Activated CD8-positive, alpha-beta memory T cell treated with anti-CD3 and anti-CD28 coated beads, Interleukin-2, amount 50 U/mL, for 1 hour (primary cell): ENCODE measurements around the gene FOXO1.
"Not testable (repeated sequence)": the region's sequence is repeated elsewhere in the genome, so short reads cannot be mapped to it uniquely, and the experiment has no call there.

Experiments used
- DNase-seq: peaks from one replicate; pipeline ENCODE4 v3.0.0-alpha.2; 2020; ENCODE audit errors: extremely low read depth

The FOXO1 gene

DNA sequence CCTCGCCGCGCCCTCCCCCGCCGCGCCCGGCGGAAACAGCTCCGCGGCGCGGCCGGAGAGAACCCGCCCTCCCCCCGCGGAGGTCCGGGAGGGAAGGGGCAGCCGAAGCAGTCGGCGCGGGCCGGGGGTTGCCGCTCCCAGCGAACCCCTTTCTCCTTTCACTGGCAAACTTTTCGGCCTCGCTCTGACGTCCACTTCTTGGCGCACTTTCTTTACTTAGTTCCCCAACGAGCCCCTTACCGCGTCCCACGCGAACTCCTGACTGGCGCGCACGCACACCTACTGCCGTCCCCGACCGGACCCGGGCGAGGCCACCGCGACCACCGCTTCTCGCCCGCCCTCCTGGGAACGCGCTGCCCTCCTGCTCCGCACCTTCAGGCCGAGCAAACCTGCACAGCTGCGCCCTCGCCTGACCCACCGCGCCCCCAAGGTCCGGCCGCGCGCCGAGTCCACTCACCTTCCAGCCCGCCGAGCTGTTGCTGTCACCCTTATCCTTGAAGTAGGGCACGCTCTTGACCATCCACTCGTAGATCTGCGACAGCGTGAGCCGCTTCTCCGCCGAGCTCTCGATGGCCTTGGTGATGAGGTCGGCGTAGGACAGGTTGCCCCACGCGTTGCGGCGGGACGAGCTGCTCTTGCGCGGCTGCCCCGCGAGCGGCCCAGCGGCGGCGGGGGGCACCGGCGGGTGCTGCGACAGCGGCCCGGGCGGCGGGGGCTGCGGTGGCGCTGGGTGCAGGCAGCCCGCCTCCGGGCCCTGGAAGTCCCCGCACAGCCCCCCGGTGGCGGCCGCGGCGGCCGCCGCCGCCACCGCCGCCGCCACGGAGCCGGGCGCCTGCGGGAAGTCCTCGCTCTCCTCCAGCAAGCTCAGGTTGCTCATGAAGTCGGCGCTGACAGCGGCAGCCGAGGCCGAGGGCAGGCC is 1.1 kb downstream of the FOXO1 start:
- DNase-seq, result no peak

DNA sequence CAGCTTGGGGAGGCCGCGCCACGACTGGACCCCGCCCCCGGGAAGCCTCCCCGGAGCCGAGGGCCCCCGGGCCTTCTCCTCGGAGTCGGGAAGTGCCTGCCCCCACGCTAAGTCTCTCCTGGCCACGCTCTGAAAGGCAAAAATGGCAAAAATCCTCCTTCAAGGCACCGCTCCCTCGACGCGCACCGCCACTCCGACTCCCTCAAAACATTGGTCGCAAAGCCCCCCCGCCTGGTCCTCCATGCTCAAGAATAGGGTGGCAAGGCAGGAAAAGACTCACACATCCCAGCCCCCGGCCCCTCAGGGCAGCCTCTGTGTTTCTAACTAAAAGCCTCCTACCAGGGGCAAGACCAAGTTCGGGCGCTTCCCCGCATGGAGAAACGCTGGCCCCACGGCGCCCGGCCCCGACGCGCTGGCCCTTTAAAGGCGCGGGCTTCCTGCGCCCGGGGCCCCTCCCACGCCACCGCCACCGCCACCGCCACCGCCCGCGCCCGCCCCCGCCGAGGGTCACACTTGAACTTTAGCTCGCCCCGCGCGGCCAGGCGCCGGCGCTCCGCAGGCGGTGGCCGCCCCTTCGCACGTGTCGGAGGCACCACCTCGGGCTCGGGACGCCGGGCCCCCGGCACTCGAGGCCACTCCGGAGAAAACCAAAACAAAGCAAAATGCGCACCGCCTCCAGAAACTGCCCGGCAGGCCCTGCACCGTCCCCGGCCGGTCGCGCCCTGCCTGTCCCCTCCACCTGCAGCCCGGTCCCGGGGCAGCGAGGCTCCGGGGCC is 1.9 kb downstream of the FOXO1 start:
- DNase-seq, result no peak

DNA sequence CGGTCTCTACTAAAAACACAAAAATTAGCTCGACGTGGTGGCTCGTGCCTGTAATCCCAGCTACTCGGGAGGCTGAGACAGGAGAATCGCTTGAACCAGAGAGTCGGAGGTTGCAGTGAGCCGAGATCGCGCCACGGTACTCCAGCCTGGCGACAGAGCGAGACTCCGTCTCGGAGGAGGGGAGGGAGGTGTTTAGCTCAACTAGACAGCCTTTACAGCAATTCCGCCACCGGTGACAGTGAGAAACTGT is 2.4 kb downstream of the FOXO1 start:
- DNase-seq, result not testable (repeated sequence)

DNA sequence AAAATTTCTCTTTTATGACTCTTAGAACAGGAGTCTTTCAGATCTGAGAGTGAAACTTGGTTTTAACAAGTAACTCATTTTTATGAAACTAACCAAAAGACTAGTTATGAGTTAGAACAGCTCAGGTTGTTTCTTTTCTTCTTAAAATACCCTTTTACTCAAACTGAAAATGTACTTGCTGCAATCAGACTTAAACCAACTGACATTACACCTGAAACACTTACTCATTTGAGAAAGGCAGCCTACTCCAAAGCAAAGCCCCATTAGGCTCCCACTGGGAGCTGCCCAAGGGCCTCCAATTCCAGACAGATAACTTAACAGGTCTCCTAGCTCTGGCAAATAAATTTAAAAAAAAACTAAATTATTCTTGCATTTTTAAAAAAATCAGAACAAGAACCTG is 3.6 kb downstream of the FOXO1 start:
- no peak for DNase-seq

DNA sequence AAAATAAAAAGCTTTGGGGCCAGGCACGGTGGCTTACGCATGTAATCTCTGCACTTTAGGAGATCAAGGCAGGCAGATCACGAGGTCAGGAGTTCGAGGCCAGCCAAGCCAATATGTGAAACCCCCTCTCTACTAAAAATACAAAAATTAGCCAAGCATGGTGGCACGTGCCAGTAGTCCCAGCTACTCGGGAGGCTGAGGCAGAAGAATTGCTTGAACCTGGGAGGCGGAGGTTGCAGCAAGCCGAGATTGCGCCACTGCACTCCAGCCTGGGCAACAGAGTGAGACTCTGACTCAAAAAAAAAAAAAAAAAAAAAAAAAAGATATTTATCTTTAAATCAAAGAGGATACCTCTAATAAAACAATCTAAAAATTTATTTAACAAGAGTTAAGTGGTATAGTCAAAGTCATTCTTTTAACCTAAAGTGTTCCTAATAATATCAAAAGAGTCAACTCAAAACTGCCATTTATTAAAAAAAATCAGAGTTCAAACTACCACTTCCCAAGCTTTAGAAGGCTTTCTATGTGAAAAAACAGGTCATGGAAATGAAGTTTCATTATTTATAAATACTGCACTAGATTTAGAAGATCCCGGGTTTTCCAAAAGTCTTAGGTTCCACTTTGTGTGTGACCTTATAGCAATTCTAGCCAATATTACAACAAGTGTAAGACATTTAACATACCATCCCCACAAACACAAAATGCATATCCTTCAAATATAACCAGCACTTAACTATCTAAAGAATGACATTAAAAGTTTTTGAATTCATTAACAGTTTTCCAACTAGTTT is 4.4 kb downstream of the FOXO1 start:
- DNase-seq, result no peak

DNA sequence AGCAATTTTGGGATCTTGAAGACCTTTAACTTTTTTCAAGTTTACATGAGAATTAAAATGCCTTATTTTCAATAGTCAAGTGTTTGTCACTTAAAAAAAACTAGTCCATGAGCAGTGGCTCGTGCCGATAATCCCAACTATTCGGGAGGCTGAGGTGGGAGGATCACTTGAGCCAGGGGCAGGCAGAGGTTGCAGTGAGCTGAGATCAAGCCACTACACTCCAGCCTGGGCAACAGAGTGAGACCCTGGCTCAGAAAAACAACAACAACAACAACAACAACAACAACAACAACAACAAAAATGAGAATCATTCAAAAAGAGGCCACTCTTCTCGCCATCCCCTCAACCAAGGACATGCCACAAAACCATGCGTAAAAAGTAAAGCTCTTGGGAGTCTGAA is 5.7 kb downstream of the FOXO1 start:
- no peak for DNase-seq

DNA sequence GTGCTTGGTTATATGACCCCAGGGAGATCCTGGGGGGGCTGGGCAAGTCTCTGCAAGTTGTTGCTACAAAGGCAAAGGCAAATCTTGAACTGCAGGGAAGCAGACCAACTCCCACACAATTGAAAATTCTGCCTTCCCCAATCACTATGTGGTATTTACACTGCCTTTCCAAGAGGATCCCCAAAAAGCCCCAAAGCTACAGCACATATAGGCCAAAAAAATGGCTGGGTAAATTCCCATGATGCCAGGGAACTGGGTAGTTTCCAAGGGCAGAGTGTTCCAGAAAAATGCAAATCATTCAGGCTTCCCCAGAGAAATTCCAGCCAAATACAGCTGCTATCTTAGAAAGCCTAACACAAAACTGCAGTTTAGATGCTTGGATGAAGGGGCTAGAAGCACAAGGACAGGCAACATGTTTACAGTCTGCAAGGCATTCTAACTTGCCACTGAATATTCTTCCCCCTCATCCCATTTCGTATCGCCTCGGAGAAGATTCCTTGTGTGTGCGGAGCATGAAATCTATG is 6.2 kb downstream of the FOXO1 start:
- no peak for DNase-seq

DNA sequence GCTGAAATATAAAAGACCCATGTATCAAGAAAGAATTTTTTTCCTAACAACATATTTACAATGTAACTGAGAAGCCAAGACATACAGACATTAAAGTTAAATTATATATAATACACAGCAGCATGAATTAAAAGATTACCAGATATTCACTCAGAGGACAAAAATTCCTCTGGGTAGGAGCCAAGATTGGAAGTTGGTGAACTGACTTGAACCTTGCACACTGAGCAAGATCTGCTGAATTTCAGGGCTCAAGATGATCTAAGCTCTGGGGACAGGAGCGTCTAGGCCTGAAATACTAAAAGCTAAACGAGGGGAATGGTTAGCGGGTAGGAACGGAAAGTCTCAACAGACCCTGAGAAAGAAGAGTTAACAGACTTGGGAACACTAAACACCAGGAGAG is 8.5 kb downstream of the FOXO1 start:
- DNase-seq, result no peak

DNA sequence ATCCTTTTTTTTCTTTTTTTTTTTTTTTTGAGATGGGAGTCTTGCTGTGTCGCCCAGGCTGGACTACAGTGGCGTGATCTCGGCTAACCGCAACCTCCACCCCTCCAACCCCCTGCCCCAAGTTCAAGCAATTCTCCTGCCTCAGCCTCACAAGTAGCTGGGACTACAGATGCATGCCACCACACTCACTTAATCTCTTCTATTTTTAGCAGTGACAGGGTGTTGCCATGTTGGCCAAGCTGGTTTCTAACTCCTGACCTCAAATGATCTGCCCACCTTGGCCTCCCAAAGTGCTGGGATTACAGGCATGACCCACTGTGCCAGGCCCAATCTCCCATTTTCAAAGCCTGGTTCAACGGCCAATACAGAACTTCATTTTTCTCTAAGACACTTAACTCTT is 9.1 kb downstream of the FOXO1 start:
- DNase-seq, result no peak

DNA sequence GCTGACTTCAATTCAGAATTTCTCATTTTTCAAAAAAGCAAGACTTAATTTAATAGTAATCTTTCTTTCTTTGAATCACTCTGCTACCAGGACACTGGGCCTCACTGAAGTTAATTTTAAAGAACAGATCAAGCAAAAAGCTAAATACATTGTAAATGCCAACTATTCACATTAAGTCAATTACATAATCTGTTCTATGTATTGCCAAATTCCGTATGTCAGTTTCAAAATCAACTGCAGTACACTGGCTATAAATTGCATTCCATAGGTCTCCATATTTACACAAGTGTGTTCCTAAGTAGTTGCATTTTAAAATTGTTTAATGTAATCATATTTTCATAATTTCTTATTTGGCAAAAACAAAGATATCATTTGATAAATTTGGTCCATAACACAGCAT is 10.1 kb downstream of the FOXO1 start:
- no peak for DNase-seq

DNA sequence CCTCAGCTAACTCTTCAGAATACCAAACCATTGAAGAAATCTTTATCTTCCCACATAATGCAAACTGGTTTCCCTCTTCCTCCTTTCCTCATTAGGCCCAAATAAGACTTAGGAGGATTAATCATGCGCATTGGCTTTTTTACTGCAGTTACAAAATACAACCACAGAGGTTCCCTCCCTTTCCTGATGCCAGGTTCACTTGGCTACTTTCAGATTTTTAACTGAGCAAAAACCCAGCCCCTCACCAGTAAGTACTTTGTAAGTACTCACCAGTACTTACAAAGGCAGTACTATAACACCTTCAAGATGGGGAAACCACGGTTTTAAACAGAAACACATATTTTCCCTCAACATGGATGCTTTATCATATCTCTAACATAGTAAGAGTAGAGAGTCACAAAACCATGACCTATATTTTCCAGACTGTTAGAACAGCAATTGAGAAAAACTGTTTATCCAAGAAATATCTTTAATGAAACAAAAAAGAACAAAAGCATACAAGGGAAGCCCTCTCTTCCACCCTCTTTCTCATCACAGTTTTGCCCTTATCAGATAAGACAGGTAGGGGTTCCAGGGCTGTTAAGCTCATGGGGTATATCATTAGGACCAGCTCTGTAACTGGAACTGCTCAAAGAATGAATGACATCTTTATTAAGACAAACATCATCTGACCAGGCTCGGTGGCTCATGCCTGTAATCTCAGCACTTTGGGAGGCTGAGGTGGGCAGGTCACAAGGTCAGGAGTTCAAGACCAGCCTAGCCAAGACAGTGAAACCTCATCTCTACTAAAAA is 12.7 kb downstream of the FOXO1 start:
- no peak for DNase-seq

DNA sequence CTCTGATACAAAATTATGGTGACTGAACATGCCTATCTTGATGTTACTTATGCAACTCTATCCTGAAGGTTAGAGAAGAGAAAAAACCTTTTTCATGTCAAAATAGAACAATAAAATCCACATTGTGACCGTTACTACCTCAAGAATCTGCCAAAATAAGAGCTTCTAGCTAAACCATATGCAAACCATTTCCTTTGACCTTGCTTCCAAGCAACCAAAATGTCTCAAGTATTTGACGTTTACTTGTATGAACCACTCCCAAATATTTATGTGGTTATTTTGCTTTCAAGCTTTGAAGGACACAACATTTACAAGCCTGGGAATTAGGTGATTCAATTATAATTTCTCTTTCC is 13.9 kb downstream of the FOXO1 start:
- no peak for DNase-seq

DNA sequence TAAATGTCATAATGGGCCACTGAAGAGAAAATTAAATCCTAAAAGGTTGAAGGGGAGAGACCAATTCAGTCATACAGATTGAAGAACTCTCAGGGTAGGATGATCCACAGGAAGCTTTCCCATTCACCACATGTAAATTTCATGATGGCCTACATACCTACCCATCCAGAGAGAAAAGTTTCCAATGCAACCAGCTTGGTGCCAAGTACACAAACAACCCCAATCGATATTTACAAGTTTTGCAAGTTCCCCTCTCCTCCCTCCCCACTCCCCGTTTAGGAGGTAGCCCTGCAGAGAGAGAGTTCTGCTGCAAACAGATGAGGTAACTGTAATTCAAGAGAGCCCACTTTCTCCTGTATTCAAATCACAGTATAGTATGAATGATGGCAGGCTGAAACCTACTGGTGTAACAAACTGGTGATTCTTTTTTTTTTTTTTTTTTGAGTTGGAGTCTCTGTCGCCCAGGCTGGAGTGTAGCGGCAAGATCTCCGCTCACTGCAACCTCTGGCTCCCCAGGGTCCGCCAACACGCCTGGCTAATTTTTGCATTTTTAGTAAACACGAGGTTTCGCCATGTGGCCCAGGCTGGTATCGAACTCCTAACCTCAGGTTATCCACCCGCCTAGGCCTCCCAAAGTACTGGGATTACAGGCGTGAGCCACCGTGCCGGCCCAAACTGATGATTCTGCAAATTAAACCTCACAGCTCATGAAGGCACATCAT is 14.4 kb downstream of the FOXO1 start:
- DNase-seq, result no peak

DNA sequence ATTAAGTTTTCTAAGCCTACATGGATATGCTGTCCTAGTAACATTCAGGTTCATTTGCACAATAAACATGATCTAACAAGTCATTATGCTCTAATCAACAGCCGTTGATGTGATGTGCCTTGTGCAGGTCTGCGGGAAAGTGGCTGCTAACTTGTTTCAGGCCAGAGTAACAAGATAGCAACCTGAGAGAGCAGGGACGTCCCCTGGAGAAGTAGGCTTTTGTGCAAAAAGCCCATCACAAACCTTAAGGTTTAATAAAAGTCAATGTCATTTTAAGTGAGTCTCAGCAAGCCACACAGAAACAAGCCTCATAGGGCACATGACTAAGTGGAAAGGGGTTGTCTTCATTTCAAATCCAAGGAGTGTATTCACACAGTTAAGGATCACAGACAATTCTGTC is 17.6 kb downstream of the FOXO1 start:
- no peak for DNase-seq

DNA sequence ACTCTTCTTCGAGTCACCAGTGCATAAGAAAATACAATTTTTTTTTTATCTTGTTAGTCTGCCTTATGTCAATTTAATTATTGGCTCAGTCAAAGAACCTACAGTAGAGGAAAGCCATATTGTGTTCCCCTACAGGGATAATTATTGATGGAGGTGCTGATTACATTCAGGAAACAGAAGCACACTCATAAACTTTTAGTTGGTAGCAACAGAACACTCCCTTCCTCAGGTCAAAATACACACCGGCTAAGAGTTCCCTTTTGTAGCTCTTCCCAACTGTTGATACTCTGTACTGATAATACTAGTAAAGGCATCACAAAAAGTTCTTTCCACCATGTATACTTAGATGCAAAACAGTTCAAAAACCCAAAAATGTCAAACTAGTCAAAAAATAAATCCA is 18.4 kb downstream of the FOXO1 start:
- no peak for DNase-seq

DNA sequence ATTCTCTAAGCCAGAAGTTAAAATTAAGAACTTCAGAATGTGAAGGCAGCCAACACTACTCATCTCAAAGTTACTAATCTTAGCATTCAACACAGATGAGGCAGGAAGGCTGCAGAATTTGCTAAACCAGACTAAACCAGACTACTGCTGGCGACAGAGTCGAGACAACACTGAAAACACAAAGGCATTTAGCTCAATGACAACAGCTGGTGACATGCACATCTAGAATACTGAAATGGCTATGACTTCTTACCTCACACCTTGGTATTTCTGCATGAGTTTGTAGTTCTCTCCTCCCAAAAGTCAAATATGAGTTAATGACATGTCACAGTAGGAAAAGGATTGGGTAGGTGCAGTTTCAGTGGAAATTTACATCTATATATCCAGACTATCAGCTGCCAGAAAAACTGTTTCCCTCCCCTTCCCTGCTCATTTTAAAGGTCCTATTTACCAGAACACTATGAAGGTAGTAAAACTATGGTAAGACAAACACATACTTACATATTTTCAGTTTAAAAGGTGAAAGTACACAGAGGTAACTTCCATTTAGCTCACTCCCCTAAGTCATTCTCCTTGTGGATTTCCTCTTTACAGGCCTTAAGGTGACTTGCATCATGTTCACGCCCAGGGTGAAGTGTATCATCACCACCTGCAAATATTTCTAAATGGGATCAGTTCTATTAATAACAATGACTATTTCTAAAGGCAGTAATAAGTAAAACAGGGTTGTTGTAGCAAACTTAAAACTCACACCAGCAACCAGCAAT is 21.4 kb downstream of the FOXO1 start:
- DNase-seq, result no peak

DNA sequence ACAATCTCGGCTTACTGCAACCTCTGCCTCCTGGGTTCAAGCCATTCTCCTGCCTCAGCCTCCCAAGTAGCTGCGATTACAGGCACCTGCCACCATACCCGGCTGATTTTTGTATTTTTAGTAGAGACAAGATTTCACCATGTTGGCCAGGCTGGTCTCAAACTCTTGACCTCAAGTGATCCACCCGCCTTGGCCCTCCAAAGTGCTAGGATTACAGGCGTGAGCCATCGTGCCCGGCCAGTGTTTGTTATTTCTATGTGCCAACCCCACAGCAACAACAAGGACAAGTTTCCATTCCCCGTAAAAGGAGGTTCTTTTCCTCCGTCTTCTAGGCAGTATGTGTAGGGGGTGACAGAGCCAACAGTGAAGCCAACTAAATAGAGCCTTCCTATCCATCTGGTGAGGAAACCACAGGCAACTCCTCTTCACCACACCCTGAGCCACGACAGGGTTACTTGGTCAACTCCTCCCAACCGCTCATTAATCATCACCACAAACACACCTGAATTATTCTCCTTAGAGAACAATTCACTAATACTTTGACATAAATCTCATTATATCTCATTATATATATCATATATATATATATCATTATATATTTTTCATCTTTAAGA is 25.5 kb downstream of the FOXO1 start:
- no peak for DNase-seq

DNA sequence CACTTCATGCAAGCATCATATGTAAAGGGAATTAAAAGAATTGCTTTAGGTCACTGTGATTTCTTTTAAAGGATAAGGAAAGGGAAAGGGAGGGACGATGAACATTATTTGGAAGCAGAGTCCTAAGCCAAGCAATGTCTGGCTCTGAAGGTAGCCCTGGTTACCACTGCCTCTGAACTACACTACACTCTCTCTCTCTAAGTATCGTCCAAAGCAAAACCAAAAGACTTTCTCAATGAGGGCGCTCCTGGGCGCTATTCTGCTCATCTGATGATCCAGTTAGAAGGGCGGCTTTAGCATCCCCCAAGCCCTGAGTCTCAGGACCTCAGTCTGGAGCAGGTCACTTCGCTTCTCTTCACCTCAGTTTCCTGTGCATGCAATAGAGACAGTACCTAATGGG is 26.2 kb downstream of the FOXO1 start:
- DNase-seq, result no peak

DNA sequence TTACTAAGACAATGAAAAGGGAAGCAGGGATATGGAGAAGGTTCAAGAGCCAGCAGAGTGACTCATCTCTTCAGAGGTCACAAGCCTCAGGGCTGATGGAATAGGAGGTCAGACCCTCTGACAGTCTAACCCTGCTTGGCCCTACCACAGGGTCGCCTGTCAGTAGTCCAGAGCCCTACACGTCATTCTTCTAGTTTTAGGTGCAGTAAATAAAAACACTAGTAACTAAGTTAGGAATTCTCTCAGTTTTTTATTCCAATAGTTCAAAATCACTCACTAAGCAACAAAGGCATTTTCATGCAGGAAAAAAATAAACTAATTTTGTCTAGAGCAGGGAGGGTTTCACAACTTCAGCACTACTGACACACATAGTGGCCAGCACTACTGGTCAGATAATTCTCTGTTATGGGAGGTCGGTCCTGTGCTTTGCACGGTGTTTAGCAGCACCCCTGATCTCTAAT is 27.2 kb downstream of the FOXO1 start:
- no peak for DNase-seq

DNA sequence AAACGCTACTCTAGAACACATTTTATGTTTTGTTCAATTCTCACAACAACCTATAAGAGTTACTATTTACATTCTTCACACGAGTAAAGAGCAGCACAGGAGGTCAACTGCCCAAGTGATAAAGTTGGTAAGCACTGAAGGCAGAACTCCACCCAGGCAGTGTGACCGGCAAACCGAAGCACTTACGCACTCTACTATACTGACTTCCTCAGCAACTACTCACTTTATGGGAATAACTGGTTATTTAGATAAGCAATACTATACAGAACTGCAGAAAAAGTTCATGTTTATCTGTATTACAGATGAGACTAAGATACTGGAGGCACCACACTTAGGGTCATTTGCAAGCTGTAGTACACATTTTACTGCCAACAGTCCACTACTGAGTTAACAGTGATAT is 28.8 kb downstream of the FOXO1 start:
- no peak for DNase-seq
